Measurements from ENCODE around the gene ZNF213. TPM values are rescaled to one million over a fixed set of nuclear protein-coding genes. Genes with fewer than 3 reads are reported as not detected.

The ZNF213 gene

Small RNAs within 50 kb of the gene (small RNA-seq; reads per million reads assigned to genes)
- not detected for gene RNU1-22P (ENCODE audit: insufficient read depth)
